ENCODE results near the gene MRGPRE. TPM values are rescaled to one million over a fixed set of nuclear protein-coding genes. Genes with fewer than 3 reads are reported as not detected.

Gene MRGPRE
- total RNA-seq, 4 donors from 2014 or later = 1.2 TPM; not detected in 3

DNA sequence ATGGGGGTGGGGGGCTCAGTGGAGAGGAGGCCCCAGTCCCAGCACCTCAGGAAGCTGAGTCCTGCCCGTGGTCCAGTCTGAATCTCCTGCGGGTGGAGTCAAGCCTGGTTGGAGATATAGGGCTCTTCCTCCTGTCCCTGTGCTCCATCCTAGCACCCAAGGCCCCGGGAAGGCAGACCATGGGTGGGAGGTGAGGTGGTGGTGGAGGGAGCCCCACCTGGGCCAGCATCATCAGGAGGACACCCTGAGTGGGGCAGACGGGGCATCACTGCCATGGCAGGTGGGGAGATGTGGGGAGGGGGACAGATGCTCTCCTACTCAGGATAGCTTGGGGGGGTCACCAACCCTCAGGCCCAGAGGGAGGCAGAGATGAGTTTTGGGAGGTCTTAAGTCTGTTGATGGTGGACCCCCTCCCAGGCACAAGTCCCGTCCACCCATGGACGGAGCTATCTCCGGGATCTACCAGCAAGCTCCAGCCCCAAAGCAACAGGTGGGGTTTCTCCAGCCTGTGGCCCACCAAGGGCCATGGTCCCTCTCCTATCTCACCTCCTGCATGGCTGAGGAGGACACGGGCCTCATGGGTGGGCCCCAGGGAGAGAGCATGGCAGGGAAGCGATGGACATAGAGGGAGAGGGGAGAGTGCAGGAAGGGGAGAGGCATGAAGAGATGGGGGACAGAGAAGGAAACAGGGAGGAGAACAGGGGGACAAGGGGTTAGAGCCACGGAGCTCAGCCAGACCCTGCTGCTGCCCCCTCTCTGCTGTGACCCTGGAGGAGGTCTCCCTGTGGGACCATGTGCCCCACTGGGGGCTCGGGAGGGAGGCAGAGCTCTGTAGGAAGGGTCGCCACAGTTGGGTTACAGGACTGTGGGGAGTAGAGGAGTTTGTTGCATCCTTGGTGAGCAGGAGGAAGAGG, 1.3 kb downstream of the MRGPRE start:
- Histone ChIP-seq H3K4me1 (no peaks in the 10 kb centered on the region), H3K27ac (no peak overlapping the region), H3K36me3 (no peaks in the 10 kb centered on the region), H3K4me3 (no peak overlapping the region), H3K9me3 (no peaks in the 10 kb centered on the region), H3K27me3 (no peaks in the 10 kb centered on the region)
- TF ChIP-seq, protein P1, sequence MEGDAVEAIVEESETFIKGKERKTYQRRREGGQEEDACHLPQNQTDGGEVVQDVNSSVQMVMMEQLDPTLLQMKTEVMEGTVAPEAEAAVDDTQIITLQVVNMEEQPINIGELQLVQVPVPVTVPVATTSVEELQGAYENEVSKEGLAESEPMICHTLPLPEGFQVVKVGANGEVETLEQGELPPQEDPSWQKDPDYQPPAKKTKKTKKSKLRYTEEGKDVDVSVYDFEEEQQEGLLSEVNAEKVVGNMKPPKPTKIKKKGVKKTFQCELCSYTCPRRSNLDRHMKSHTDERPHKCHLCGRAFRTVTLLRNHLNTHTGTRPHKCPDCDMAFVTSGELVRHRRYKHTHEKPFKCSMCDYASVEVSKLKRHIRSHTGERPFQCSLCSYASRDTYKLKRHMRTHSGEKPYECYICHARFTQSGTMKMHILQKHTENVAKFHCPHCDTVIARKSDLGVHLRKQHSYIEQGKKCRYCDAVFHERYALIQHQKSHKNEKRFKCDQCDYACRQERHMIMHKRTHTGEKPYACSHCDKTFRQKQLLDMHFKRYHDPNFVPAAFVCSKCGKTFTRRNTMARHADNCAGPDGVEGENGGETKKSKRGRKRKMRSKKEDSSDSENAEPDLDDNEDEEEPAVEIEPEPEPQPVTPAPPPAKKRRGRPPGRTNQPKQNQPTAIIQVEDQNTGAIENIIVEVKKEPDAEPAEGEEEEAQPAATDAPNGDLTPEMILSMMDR (IDR thresholded peaks at IDR 0.05) = no peak
- no peak for DNase-seq

DNA sequence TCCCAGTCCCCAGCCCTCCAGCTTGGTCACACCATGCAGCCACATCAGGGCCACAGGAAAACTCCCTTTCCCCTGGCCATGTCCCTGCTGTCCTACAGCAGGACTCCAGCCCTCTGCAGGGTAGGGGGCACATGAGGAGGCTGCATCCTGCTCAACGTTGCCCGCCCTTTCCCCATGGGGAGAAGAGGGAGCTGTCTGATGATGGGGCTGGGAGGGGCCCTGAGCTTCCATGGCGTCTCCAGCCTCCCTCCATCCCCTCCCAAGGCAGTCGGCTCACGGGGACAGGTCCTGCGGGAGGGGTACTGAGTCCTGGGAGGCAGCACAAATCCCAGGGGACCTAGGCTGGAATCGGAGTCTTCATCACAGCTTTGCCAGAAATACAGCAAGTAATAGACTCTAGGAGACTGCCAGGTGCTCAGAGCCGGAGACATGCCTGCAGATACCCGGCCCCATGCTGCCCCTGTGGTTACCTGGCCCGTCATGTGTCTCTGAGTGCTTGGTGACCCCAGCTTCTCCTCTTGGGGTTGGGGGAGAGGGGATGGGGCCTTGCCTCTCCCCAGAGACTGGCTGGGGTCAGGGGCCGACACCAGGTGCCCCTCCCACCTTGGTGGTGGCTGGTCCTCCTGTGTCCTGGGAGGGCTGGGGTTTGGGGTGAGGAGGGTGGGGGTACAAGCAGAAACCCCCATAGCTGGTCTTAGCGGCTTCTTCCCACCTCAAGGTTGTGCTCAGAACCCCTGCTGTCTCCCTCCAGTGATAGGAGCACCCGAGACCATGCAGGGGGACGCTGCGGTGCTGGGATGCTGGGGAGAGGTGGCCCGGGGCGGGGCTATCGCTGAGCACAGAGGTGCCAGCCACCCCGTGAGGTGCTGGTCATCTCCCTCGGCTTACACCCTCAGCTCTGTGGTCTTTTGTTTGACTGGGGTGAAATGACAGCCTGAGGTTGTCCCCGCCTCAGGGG, 2.3 kb downstream of the MRGPRE start:
- no peaks in the 10 kb centered on the region for H3K4me1 ChIP-seq
- no peaks in the 10 kb centered on the region for H3K9me3 ChIP-seq
- H3K36me3 ChIP-seq = no peaks in the 10 kb centered on the region
- no peak for TF ChIP-seq POLR2A (IDR thresholded peaks at IDR 0.05)
- TF ChIP-seq, protein P1 (IDR thresholded peaks at IDR 0.05) = no peak
- no peak overlapping the region for H3K4me3 ChIP-seq
- DNase-seq = no peak
- H3K27me3 ChIP-seq = no peaks in the 10 kb centered on the region
- no peak overlapping the region for H3K27ac ChIP-seq

DNA sequence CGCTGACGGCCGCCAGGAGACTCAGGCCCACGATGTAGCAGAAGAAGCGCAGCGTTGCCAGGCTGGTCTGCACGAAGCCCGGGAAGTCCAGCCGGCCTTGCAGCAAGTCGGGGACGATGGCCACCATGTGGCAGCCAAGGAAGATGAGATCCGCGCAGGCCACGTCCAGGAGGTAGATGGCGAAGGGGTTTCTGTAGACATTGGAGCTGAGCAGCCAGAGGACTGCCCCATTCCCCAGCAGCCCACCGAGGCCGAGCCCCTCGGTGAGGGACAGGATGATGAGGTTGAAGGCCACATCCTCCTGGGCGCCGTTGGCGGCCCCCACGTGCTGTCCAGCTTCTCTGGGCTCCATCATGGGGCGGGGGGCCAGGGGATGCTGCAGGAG, 3.8 kb downstream of the MRGPRE start:
- Histone ChIP-seq H3K27ac (no peak overlapping the region), H3K27me3 (no peaks in the 10 kb centered on the region), H3K36me3 (no peaks in the 10 kb centered on the region), H3K4me1 (no peaks in the 10 kb centered on the region), H3K9me3 (no peaks in the 10 kb centered on the region), H3K4me3 (no peak overlapping the region)
- TF ChIP-seq, protein P1 (IDR thresholded peaks at IDR 0.05) = no peak
- no peak for TF ChIP-seq POLR2A (IDR thresholded peaks at IDR 0.05)
- no peak for DNase-seq

DNA sequence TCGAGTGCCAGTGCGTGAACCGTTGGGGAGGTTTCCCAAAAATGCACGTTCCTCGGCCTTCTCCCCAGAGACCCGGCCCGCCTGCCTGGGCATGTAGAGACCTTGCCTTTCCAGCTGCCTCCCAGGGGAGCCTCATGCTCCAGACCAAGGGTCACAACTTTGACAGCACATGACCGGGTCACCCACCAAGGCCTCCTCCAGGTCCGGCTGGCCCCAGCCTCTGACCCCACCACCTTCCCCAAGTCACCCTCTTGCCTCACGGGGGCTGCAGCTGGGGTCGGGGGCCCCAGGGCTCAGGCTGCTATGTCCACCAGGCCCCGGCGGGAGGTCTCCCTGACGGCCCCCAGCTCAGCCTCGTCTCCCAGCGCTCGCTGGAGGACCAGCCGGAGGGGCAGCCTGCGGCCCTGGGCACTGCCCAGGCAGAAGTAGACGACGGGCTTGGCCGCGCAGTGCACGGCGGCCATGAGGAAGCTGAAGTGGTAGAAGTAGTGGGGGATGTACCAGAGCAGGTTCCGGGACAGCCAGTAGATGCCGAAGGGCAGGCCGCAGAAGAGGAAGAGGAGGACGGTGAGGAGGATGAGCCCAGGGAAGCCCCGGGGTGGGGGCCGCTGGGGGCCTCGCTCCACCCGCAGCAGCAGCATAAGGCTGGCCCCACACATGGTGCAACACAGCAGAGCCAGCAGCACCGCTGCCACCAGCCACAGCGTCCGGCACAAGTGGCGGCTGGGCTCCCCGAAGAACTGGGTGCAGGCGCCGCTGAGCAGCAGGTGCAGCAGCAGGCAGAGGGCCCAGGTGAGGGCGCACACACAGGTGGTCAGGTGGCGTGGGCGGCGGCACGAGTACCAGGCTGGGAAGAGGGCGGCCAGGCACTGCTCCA, 4.4 kb downstream of the MRGPRE start:
- DNase-seq = peak in 1 of 3 donors; percentile 41

More for the DNA sequence above, 4.4 kb downstream of the MRGPRE start:
- Histone ChIP-seq H3K36me3 (no peaks in the 10 kb centered on the region), H3K4me3 (no peak overlapping the region), H3K9me3 (no peaks in the 10 kb centered on the region), H3K27ac (no peak overlapping the region), H3K4me1 (no peaks in the 10 kb centered on the region), H3K27me3 (no peaks in the 10 kb centered on the region)
- TF ChIP-seq, protein P1 (IDR thresholded peaks at IDR 0.05) = no peak
- no peak for TF ChIP-seq POLR2A (IDR thresholded peaks at IDR 0.05)
